SKM-1 (cell line): ENCODE results near the gene C5orf47.

Source experiments
- DNase-seq: peaks from one replicate; lab custom pipeline; 2025; ENCODE audit not compliant: unreplicated experiment; lab: John Stamatoyannopoulos, UW

C5orf47 gene

GRCh38 chr5:174044466-174045254 is 55.7 kb downstream of the C5orf47 start:
- no peak for DNase-seq

GRCh38 chr5:174045470-174046025 is 56.6 kb downstream of the C5orf47 start, which contains the start of gene NSG2:
TSS of gene NSG2 (plus strand) at chr5:174045706. CDS start at chr5:174046756, 1,050 bp downstream.
- DNase-seq: peak; percentile 9

- no peak for DNase-seq
Measured at GRCh38 chr5:174046558-174046957, 57.6 kb downstream of the C5orf47 start.

- DNase-seq: no peak
Measured at GRCh38 chr5:174047472-174048099, 58.6 kb downstream of the C5orf47 start.

- DNase-seq: no peak
Measured at GRCh38 chr5:174052636-174053035, 63.7 kb downstream of the C5orf47 start.

GRCh38 chr5:174053905-174054304 is 64.9 kb downstream of the C5orf47 start:
- DNase-seq: no peak
